Glomerular visceral epithelial cell (primary cell): ENCODE data around the gene JDP2.

ENCODE experiments used
- DNase-seq: peaks from one replicate; pipeline ENCODE4 v3.0.0-alpha.2; 2016; ENCODE audit errors: extremely low spot score

The JDP2 gene

DNA sequence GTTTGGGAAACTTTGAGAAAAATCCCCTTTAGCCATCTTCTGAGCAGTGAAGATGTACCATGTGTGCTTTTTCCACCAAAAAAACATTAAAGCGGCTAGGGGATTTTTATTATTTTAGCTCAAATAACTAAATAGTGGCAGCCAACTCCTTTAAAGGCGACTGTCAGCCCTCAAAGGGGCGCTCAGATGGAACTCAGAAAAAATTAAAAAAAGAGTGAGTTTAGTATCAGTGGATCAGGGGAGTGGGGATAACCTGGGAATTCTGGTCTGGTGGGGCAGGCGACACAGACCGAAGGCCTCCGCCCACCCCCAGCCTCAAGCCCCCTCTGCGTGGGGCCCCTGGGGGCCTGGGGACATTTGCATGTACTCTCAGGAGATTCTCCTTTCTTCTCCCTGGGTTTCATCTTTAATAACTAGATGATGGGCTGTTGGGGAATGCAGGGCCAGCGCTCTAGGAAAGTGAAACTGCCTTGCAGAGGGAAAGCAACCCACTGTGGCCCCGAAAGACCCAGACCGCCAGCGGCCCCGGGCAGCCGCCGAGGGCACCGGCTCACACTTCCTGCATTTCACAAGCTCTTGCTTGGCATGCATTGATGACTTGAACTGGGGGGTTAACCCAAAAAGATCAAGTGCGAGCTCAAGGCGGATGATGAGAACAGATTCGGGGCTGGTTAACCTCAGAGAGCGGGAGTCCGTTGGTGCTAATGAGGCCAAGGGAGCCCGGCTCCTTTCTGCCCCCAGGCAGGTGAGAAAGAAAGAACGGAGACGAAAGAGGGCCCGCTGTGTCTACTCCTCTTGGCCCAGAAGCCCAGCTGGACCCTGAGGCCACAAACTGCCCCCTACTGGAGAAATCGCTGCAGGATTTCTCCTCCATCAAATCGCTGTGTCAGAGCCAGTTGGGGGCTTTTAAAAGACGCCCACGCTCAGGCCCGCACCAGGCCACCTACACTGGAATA, 87.1 kb downstream of the JDP2 start:
- no peak for DNase-seq

DNA sequence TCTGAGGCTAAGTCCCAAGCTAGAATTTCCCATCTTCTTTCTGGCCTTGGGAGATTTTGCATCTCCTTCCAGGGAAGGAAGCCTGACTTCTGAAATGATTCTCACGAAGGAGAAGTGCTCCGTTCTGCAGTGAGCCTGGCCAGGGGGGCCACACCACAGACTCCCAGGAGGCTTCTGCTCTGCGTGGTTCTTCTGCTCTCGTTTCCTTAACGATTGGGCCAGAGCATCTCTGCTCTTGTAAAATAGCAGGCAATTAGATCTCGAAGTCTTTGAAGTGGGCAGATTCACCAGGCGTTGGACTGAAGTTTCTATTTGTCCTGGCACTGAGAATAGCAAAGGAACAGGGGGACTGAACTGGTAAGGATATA, 87.8 kb downstream of the JDP2 start:
- no peak for DNase-seq

DNA sequence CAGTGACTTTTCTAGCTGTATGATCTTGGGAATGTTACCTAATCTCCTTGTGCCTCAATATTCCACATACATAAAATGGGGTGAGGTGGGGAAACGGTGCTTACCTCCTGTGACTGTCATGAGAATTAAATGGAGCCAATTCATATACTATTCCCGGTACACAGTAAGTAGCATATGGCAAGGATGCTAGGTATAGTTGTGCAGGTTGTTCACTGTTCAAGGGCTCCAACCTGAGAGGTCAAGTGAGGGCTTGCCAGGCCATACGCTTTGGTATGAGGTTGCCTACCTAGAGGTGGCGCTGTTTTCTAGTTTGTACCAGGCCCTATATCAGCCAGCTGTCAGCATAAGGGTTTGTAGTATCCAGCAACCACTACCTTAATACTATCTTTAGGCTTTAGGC, 90.8 kb downstream of the JDP2 start:
- DNase-seq: no peak

DNA sequence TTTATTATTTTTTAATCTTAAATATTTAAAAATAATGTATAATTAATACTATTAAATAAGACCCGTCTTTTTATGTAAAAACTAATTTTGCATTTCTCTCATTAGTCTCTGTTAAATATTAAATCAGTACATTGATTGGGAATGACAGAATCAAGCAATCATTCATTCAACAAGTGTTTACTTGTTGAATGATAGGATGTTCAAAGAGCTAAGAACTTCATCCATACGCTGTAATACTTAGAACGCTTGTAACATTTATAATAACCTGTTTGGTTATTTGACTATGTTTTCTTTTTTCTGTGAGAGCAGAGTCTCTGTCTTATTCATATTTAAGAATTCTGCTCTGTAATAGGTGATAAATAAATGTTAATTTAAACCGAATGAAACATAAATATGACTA, 91.6 kb downstream of the JDP2 start:
- DNase-seq: no peak

DNA sequence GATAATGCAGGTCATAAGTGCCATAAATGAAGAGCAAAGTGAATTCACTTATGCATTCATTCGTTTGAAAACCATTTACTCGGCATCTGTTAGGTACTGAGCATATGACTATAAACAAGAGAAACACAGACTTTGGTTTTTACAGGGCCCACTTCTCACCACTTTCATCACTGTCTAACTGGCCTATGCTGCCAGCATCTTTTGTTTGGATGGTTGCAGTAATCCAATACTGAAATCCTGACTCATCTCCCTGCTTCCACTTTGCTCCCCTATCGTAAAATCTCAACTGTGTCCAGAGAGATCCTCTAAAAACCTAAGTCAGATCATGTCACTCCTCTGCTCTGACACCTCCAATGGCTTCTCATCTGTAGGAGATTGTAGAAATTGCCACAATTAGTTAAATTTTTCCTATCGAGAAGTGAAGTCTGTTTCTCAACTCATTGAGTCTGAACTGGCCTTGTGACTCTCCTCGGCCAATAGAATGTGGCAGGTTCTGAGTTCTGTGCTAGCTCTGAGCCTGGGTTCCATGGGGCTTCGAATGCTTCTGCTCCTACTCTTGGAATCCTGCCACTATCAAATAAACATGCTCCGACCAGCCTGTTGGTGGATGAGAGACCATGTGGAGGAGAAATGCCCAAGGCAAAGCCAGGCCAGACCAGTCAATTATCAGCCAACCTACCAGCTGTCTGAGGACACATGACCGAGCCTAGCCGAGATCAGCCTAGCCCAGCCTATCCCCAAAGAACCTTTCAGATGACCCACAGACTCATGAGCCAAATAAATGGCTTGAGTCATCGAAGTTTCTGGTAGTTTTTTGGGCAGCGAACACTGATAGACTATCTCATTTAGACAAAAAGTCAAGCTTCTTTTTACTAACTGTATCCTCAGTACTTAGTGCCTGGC, 92.3 kb downstream of the JDP2 start:
- DNase-seq: no peak

DNA sequence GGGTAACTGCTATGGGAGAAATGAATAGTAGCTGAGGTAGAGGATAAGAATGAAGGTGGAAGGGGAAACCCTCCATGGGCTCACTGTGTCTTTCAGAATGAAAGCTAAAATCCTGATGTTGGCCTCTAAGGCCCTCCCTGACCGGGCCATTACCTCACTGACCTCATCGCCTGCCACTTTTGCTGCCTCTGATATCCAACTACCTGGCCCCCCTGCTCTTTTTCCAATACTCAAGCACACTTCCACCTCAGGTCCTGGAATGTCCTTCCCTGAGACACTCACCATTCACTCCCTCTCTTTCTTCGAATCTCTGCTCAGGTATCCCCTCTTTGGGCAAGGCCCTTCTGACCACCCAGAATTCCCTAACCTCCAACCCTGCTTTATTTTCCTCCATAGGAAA, 93.0 kb downstream of the JDP2 start:
- DNase-seq: no peak

DNA sequence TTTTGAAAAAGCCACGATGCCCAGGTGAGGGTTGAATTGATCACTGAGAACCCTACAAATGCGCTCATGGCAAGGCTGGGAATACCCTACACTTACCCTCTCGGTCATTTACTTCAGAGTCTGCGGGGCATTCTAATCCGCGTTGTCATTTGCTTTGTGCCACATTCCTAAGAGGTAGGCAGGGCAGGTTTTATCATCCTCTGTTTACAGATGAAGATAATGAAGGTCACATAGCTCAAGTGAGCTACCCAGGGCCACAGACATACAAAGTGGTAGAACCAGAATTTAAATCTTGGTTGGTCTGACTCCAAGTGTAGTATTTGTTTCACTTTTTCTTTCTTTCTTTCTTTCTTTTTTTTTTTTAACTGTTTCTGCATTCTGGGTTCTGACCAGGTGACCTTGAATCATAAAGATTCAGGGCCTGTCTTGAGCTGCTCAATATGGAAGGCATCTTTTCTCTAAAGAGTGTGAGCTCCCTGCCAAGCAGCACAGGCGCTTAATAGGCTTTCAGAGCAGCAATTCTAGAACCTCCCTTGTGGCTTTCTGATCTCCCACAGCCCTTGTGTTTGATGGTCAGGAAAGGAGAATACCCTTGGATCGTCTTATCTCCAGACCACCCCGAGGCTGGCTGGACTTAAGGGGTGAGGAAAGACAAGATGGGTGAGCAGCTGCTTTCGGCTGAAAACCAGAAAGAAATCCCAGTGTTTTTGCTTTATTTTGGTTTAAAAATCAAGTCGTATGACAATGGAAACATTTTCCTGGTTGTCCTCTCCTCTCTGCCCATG, 93.8 kb downstream of the JDP2 start:
- DNase-seq: no peak

DNA sequence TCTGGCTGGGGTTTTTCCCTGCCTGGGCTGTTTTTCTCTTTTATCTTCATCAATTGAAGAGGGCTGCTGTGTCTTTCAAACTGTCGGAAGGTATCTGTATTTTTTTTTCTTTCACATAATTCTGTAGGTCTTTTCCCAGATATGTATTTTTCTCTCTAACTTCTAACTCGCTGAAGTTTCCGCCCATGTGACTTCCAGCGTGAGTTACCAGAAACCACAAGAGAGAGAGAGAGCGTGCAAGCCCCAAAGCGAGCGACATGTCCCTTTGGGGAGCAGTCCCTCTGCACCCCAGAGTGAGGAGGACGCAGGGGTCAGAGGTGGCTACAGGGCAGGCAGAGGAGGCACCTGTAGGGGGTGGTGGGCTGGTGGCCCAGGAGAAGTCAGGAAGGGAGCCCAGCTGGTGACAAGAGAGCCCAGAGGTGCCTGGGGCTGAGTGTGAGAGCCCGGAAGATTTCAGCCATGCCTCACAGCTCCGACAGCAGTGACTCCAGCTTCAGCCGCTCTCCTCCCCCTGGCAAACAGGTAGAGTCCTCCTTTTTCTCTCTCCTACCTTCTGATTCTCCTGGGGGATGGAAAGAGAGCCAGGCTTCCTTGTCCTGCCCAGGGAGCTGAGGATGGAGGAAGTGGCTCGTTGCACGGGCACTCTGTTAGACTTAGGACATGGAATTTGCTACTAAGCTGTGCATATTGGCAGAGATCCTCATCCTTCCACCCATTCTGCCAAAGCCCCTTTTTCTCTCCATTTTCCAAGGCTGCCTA, 94.6 kb downstream of the JDP2 start, which contains the start of gene BATF:
Gene BATF (plus strand): TSS at position 246 of the 759 bp plus-strand sequence. CDS start 214 bp downstream, at position 460.
- DNase-seq: no peak

DNA sequence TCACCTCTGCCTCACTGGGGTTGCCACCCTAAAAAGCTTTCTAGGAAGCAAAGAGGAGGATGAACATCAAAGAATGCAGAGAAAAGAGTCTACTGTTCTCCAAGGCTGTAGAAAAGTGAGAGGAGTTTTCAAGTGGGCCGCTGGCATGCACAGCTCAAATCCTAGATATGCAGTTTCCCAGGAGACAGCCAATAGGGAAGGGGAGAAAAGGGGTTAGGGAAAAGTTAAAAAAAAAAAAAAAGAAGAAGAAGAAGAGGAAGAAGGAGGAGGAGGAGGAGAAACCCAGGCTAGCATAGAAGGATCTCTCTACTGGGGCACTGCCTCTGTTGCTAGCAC, 95.1 kb downstream of the JDP2 start:
- no peak for DNase-seq
